Mucosa of descending colon (tissue), 3 donors: Measurements from ENCODE around the gene HIVEP2. TPM values are rescaled to one million over a fixed set of nuclear protein-coding genes. Genes with fewer than 3 reads are reported as not detected.

ENCODE experiments used
- ATAC-seq: fragments of 200-7000 bp; cut with Tn5 transposase; one replicate; pipeline ENCODE4 v1.9.1; 2020; ENCODE audit warnings: mild to moderate bottlenecking, moderate library complexity
- DNase-seq, 3 donors: peaks; one replicate each; pipeline ENCODE4 v3.0.0-alpha.2; 2020
- H3K36me3 ChIP-seq: fragments of 200-600 bp; one replicate; pipeline ENCODE4 v1.8.0; 2021; ENCODE audit warnings: low read depth, mild to moderate bottlenecking
- H3K4me1 ChIP-seq: fragments of 200-600 bp; one replicate; pipeline ENCODE4 v1.8.0; 2021; ENCODE audit warnings: low read depth, mild to moderate bottlenecking
- H3K4me3 ChIP-seq: fragments of 200-600 bp; one replicate; pipeline ENCODE4 v1.8.0; 2021; ENCODE audit warnings: mild to moderate bottlenecking
- H3K9me3 ChIP-seq: fragments of 200-600 bp; one replicate; pipeline ENCODE4 v1.8.0; 2021; ENCODE audit warnings: mild to moderate bottlenecking
- CTCF ChIP-seq: fragments of 200-600 bp; IDR thresholded peaks from one replicate; pipeline ENCODE4 v1.8.0; 2022; ENCODE audit warnings: antibody characterized with exemption, mild to moderate bottlenecking
- intact Hi-C, 2 donors: fragments of 100-400 bp; cut with DNase I in 1 of 2; cut with micrococcal nuclease in 1 of 2; formaldehyde crosslinking; loops; one replicate each; pipeline versions ENCODE4 v1.11.0 to v1.11.1; 2022; cut with DNase I, micrococcal nuclease
- total RNA-seq, 3 donors: library from RNA; stranded (reverse); fragmentation: NEBNext Ultra II Directional in 2 of 3; extraction: Animal tissue kit (Norgen Biotek cat#: 25700) in 2 of 3; gene quantifications; one replicate each; pipeline versions ENCODE4 v1.2.1 to v1.2.4, GENCODE V29; 2021 to 2023
- donor health status: DM: no; HTN: no; CAD: no; lungs with moderate emphysema.
- donor health status: DM: no; HTN: no; CAD: no.
- donor health status: DM: no; HTN: yes; CAD: no.

Gene HIVEP2
- total RNA-seq, 3 donors from 2014 or later = 7.8 to 17.7 (median 11.3) TPM

GRCh38 chr6:142771162-142771561, 173.8 kb downstream of the HIVEP2 start:
- Histone ChIP-seq H3K4me3 (no peak overlapping the region), H3K36me3 (no peaks in the 10 kb centered on the region), H3K4me1 (peaks cover 4% of the 10 kb centered on the region), H3K9me3 (no peaks in the 10 kb centered on the region)
- no peak for TF ChIP-seq CTCF
- no peak for DNase-seq
- ATAC-seq = no peak
- intact Hi-C loops = no loop called here

GRCh38 chr6:142765306-142765705, 179.7 kb downstream of the HIVEP2 start:
- DNase-seq (no peak), ATAC-seq (no peak)
- Histone ChIP-seq H3K4me1 (no peaks in the 10 kb centered on the region), H3K4me3 (no peak overlapping the region), H3K36me3 (no peaks in the 10 kb centered on the region), H3K9me3 (no peaks in the 10 kb centered on the region)
- no peak for TF ChIP-seq CTCF
- intact Hi-C loops = no loop called here

DNA sequence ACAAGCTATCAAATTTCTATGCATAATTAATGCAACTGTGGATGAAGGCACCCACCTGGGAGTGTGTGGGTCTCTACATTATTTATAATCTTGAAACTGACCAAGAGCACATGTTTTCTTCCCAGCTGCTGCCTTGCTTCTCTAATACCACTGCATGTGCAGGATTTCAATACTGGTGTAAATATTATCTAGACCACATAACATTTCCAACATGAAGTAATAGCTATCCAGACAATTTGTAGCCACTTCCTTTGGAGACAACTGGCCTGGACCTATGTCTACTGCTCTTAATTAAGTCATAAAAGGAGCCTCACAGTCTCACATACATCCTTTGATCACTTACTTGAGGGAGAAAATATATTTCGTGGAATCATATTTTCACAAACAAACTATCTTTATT, 180.7 kb downstream of the HIVEP2 start:
- DNase-seq = no peak
- no peak for ATAC-seq
- Histone ChIP-seq H3K4me1 (no peaks in the 10 kb centered on the region), H3K4me3 (no peak overlapping the region), H3K36me3 (peaks cover 3% of the 10 kb centered on the region), H3K9me3 (no peaks in the 10 kb centered on the region)
- no peak for TF ChIP-seq CTCF
- intact Hi-C loops = no loop called here

DNA sequence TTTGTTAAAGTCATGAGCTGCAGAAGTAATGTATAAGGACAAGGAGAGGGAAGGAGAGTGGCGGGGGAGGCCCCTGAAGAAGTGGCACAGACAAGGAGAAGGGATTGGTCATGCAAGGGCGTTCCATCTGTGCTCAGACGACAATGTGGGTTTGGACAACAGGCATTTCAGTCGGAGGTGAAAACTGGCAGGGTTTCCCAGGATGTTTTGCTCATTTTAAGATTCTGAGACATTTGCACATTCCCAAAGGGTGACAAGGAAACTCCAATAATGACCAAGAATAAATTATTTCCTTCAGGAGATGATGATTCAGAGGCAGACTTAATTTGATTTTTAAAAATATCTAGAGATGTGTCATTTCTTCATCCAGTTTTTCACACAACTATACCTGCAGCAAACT, 181.8 kb downstream of the HIVEP2 start:
- no peak overlapping the region for H3K4me3 ChIP-seq
- peaks cover 5% of the 10 kb centered on the region for H3K36me3 ChIP-seq
- H3K4me1 ChIP-seq = no peaks in the 10 kb centered on the region
- ATAC-seq (no peak), DNase-seq (no peak)
- TF ChIP-seq CTCF = no peak
- intact Hi-C loops = no loop called here
- H3K9me3 ChIP-seq = no peaks in the 10 kb centered on the region

DNA sequence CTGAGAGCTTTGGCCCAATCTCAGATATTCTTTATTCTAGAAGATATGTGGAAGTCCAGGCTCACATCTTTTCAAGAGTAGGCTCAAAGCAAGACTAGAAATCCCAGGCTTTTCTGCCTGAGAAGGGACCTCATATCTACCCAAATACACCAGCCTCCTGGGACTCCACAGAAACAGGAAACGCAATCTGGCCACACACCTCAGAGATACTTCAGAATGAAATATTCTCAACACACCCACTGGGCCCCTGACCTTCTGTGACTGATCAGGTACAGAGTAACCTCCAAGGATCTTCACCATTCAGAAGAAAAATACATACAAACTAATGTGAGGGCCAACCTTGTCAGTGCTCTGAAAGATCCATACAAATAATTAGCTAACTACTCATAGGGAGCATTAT, 183.2 kb downstream of the HIVEP2 start:
- H3K4me1 ChIP-seq = peaks cover under 1% of the 10 kb centered on the region
- intact Hi-C loops = no loop called here
- H3K4me3 ChIP-seq = no peak overlapping the region
- no peaks in the 10 kb centered on the region for H3K9me3 ChIP-seq
- TF ChIP-seq CTCF = no peak
- DNase-seq (no peak), ATAC-seq (no peak)
- peaks cover 5% of the 10 kb centered on the region for H3K36me3 ChIP-seq

- no peak for TF ChIP-seq CTCF
- no peak for DNase-seq
- intact Hi-C loops = no loop called here
- Histone ChIP-seq H3K4me3 (no peak overlapping the region), H3K9me3 (no peaks in the 10 kb centered on the region), H3K4me1 (peaks cover 8% of the 10 kb centered on the region), H3K36me3 (peaks cover 5% of the 10 kb centered on the region)
- no peak for ATAC-seq
Observed at GRCh38 chr6:142760152-142760551, 184.8 kb downstream of the HIVEP2 start.
